Loucy (cell line): Measurements from ENCODE around the gene ADRM1.

Source experiments
- CTCF ChIP-seq: fragments of 200-600 bp; sonication (generic); conservative IDR thresholded peaks from 2 replicates; pipeline ENCODE4 v1.5.1; 2014; ENCODE audit warnings: mild to moderate bottlenecking, antibody characterized with exemption, low read length
- EZH2phosphoT487 ChIP-seq: fragments of 200-600 bp; IDR thresholded peaks from 2 replicates; pipeline ENCODE4 v1.6.1; 2018; ENCODE audit warnings: antibody characterized with exemption, mild to moderate bottlenecking, moderate library complexity, borderline replicate concordance

DNA sequence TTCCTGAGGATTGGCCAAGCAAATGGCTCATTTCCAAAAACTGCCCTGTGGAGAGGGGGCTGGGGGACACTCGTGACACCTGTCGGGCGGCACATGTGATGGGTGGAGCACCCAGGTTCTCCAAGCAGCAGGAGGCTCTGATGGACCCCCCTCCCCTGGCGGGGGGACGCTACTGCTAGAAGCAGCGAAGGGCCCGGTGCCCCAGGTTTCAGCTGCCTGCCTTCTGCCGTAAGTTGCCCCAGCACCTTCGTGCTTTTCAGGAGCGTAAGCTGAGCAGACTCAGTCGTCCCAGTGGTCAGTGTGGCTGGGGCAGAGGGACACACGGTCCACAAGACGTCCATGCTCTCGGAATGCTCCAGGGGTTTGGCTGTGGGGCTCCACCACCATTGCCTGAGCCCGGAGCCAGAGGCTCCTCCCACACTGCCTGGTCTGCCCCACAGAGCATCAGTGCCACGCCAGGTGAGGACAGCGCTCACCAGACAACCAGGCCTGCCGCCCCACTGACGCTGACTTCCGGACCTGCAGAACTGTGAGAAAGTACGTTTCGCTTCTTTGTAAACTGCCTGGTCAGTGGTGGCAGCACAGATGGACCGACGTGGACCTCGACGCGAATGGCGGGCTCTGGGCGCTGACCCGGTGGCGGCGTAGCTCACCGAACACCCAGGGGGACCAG is 4.1 kb upstream of the ADRM1 start:
- TF ChIP-seq CTCF = no peak
- no peak for TF ChIP-seq EZH2phosphoT487
